ENCODE results near the gene CLDN10. TPM values are rescaled to one million over a fixed set of nuclear protein-coding genes. Genes with fewer than 3 reads are reported as not detected.

The CLDN10 gene
- total RNA-seq, 1 experiment from 2014 or later = 24.7 TPM

- H3K9me3 Mint-ChIP-seq = no peaks in the 10 kb centered on the region
- CTCF ChIA-PET = interaction anchor here (1.0 to 5.0 kb wide), 10 partner anchors 20 to 397 kb away, joined by 3 to 100 read pairs (median 6); partner anchors contain the start of genes DNAJC3 and DZIP1
- H3K4me3 Mint-ChIP-seq = no peak overlapping the region
- peaks cover 6% of the 10 kb centered on the region for H3K4me1 Mint-ChIP-seq
- no peaks in the 10 kb centered on the region for H3K27me3 Mint-ChIP-seq (ENCODE audit: low read depth)
- H3K36me3 Mint-ChIP-seq = peaks cover 57% of the 10 kb centered on the region
- DNase-seq (ENCODE audit: low spot score) (no peak), ATAC-seq (no peak)
- TF ChIP-seq ZNF121 (CRISPR knock-in tag; IDR thresholded peaks at IDR 0.05) (no peak), SOX15 (CRISPR knock-in tag; IDR thresholded peaks at IDR 0.05) (no peak), FOXP1 (CRISPR knock-in tag; IDR thresholded peaks at IDR 0.05; ENCODE audit: borderline replicate concordance) (no peak), AFF4 (CRISPR knock-in tag; IDR thresholded peaks at IDR 0.05; ENCODE audit: borderline replicate concordance) (no peak), NFYB (CRISPR knock-in tag; conservative IDR thresholded peaks at IDR 0.05; ENCODE audit: low read depth) (no peak), ZNF317 (CRISPR knock-in tag; IDR thresholded peaks at IDR 0.05; ENCODE audit: borderline replicate concordance, low read depth) (no peak), ATF2 (CRISPR knock-in tag; IDR thresholded peaks at IDR 0.05; ENCODE audit: borderline replicate concordance, low read depth) (no peak), E2F4 (CRISPR knock-in tag; IDR thresholded peaks at IDR 0.05; ENCODE audit: borderline replicate concordance, low read depth) (no peak), STAT6 (CRISPR knock-in tag; conservative IDR thresholded peaks at IDR 0.05; ENCODE audit: low read depth) (no peak), PREB (CRISPR knock-in tag; IDR thresholded peaks at IDR 0.05; ENCODE audit: borderline replicate concordance) (no peak), USF2 (CRISPR knock-in tag; IDR thresholded peaks at IDR 0.05) (no peak), HMGXB4 (CRISPR knock-in tag; IDR thresholded peaks at IDR 0.05) (no peak), FOXP4 (CRISPR knock-in tag; IDR thresholded peaks at IDR 0.05) (no peak), ZMAT4 (CRISPR knock-in tag; IDR thresholded peaks at IDR 0.05) (no peak), ELF4 (CRISPR knock-in tag; IDR thresholded peaks at IDR 0.05; ENCODE audit: low read depth) (no peak), GABPB1 (CRISPR knock-in tag; IDR thresholded peaks at IDR 0.05) (no peak)
- POLR2A ChIA-PET = no interaction called here
- H3K27ac Mint-ChIP-seq = no peak overlapping the region
Measured at GRCh38 chr13:95623141-95623540, 70.6 kb downstream of the CLDN10 start.

All from WTC11 (cell line).